GM12878 (cell line): ENCODE measurements around the gene ADORA2B. TPM values are rescaled to one million over a fixed set of nuclear protein-coding genes. Genes with fewer than 3 reads are reported as not detected.

ENCODE experiments used
- ASH2L ChIP-seq: fragments of 300-600, 200-600 bp; sonication (generic); IDR thresholded peaks from 2 replicates; pipeline ENCODE4 v1.6.1; 2017; ENCODE audit warnings: low read depth, mild to moderate bottlenecking, borderline replicate concordance
- CHD1 ChIP-seq: IDR thresholded peaks from 2 replicates; pipeline ENCODE4 v1.6.1; 2012; ENCODE audit warnings: low read depth, low read length, improper control_type of control experiment
- CHD4 ChIP-seq: fragments of 200-600 bp; sonication (generic); IDR thresholded peaks from 2 replicates; pipeline ENCODE4 v1.6.1; 2016; ENCODE audit warnings: mild to moderate bottlenecking
- CUX1 ChIP-seq: IDR thresholded peaks from 2 replicates; pipeline ENCODE4 v1.6.1; 2012; ENCODE audit warnings: improper control_type of control experiment, low read depth, low read length; ENCODE audit not compliant: insufficient replicate concordance
- ETV6 ChIP-seq, 2 experiments: fragments of 450-650 bp in 1 of 2; IDR thresholded peaks in 1 of 2; conservative IDR thresholded peaks in 1 of 2; 2 replicates each; pipeline ENCODE4 v1.6.1; 2014; ENCODE audit warnings: antibody characterized with exemption in 1 of 2, borderline replicate concordance in 1 of 2, low read depth in 1 of 2, mild to moderate bottlenecking in 1 of 2, moderate library complexity in 1 of 2
- HCFC1 ChIP-seq: fragments of 150-350 bp; IDR thresholded peaks from 2 replicates; pipeline ENCODE4 v1.6.1; 2014; ENCODE audit warnings: low read length
- HDAC2 ChIP-seq: fragments of 200-600 bp; sonication (generic); IDR thresholded peaks from 2 replicates; pipeline ENCODE4 v1.6.1; 2017
- IKZF1 ChIP-seq: fragments of 450-650 bp; conservative IDR thresholded peaks from 2 replicates; pipeline ENCODE4 v1.6.1; 2017; ENCODE audit warnings: antibody characterized with exemption, mild to moderate bottlenecking
- IKZF2 ChIP-seq, 2 experiments: fragments of 450-650 bp; IDR thresholded peaks; 2 replicates each; pipeline ENCODE4 v1.6.1; 2017; ENCODE audit warnings: mild to moderate bottlenecking in 2 of 2, moderate library complexity in 2 of 2
- KDM1A ChIP-seq: fragments of 200-600 bp; sonication (generic); IDR thresholded peaks from 2 replicates; pipeline ENCODE4 v1.6.1; 2016; ENCODE audit warnings: borderline replicate concordance
- MLLT1 ChIP-seq: fragments of 450-650 bp; IDR thresholded peaks from 2 replicates; pipeline ENCODE4 v1.6.1; 2016; ENCODE audit warnings: mild to moderate bottlenecking
- MYB ChIP-seq: fragments of 150-350 bp; IDR thresholded peaks from 2 replicates; pipeline ENCODE4 v1.6.1; 2014; ENCODE audit warnings: mild to moderate bottlenecking, low read depth, low read length, borderline replicate concordance
- NFXL1 ChIP-seq: fragments of 450-650 bp; IDR thresholded peaks from 2 replicates; pipeline ENCODE4 v1.6.1; 2017; ENCODE audit warnings: antibody characterized with exemption, mild to moderate bottlenecking, borderline replicate concordance
- NR2C1 ChIP-seq: fragments of 450-650 bp; IDR thresholded peaks from 2 replicates; pipeline ENCODE4 v1.6.1; 2017; ENCODE audit warnings: antibody characterized with exemption, mild to moderate bottlenecking, moderate library complexity
- POLR2A ChIP-seq: IDR thresholded peaks from 2 replicates; pipeline ENCODE4 v1.6.1; 2011; ENCODE audit warnings: low read depth, mild to moderate bottlenecking, low read length
- STAT3 ChIP-seq: IDR thresholded peaks from 2 replicates; pipeline ENCODE4 v1.6.1; 2011; ENCODE audit warnings: low read depth, low read length, improper control_type of control experiment
- polyA plus RNA-seq, 11 experiments: library from polyadenylated mRNA; depleted of rRNA in 4 of 11; unstranded in 6 of 11; stranded (reverse) in 5 of 11; fragments of >200 nt; fragmentation: Nextera tagmentation in 4 of 11; fragmentation: Illumina TruSeq in 1 of 11; extraction: Ambion mirVana in 4 of 11; extraction: Trizol in 1 of 11; gene quantifications; 1 replicate in 1 of 11; 2 replicates in 10 of 11; pipeline versions ENCODE4 v1.2.1 to v1.2.3, GENCODE V29; 2011 to 2016; ENCODE audit warnings: inconsistent platforms in 2 of 11, missing spikeins in 2 of 11, low read depth in 1 of 11
- total RNA-seq, 4 experiments: library from RNA; depleted of rRNA in 3 of 4; stranded (reverse); fragments of >200 nt in 3 of 4; fragmentation: Illumina TruSeq in 1 of 4; extraction: Trizol in 1 of 4; gene quantifications; 2 replicates each; pipeline versions ENCODE4 v1.2.1 to v1.2.3, GENCODE V29; 2013 to 2021
- TF ChIP-seq, protein P1 (sequence below): fragments of 450-650 bp; IDR thresholded peaks from 2 replicates; pipeline ENCODE4 v1.6.1; 2014; ENCODE audit warnings: mild to moderate bottlenecking
- TF ChIP-seq, protein P2 (sequence below): IDR thresholded peaks from 2 replicates; pipeline ENCODE4 v1.6.1; 2011; ENCODE audit warnings: low read depth, low read length, improper control_type of control experiment, borderline replicate concordance
- TF ChIP-seq, protein P3 (sequence below): IDR thresholded peaks from 2 replicates; pipeline ENCODE4 v1.6.1; 2012; ENCODE audit warnings: low read length, inconsistent platforms

ADORA2B gene
- total and polyA plus RNA-seq, 10 of the 15 experiments (the other 5 are each of a cell fraction or from before 2014, with no cell fraction given): 0.05 to 0.42 (median 0.17) TPM

DNA sequence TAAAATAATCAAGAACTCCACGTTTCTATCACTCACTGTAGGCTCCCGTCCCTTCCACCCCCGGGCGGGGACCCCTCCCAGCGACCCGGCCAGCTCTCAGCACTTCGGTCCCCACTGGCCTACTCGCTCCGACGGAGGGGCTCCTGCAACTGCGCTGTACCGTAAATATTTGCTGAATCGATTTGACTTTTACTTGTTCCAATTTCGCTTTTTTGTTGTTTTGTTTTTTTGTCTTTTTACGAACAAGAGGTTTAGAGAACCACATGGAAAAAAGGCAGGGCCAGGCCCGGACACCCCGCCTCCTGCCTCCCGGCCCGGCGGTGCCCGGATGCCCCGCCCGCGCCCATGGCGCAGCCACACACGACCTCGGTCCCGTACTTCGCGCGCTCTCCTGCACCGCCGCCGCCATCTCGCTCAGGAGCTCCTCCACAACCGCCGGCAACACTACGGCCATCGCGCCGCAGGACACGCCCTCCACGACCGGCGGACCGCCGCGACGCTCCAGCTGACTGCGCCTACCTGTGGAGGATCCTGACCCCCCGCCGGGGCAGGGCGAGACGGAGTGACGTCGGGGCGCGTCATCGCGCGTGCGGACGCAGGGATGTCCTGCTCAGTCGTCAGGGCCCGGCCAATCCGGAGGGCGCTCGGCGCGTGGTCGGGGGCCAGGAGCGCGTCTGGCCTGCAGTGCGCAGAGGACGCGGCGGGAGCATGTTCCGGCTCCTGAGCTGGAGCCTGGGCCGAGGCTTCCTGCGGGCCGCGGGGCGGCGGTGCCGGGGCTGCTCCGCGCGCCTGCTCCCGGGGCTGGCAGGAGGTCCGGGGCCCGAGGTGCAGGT lies 54.4 kb downstream of the ADORA2B start, which contains the start of the genes TTC19 and ZSWIM7 (continued):
- TF ChIP-seq, protein P1, sequence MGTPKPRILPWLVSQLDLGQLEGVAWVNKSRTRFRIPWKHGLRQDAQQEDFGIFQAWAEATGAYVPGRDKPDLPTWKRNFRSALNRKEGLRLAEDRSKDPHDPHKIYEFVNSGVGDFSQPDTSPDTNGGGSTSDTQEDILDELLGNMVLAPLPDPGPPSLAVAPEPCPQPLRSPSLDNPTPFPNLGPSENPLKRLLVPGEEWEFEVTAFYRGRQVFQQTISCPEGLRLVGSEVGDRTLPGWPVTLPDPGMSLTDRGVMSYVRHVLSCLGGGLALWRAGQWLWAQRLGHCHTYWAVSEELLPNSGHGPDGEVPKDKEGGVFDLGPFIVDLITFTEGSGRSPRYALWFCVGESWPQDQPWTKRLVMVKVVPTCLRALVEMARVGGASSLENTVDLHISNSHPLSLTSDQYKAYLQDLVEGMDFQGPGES: no peak
- TF ChIP-seq CHD1 (no peak), ETV6 (conservative IDR thresholded peaks at IDR 0.05 in 1 of 2, IDR thresholded peaks at IDR 0.05 in 1 of 2; ENCODE audit: borderline replicate concordance in 1 of 2, low read depth in 1 of 2) (no peak), NR2C1 (peak; percentile 39; the same call in 1 of the 2 replicates), ASH2L (0 out of 2 replicates have a peak, but pooled peaks have one; percentile 47), IKZF2 (IDR thresholded peaks at IDR 0.05) (0 out of 4 replicates have a peak, but pooled peaks of 1 of the 2 experiments have one; percentile 8), MYB (no peak), CUX1 (no peak), IKZF1 (peak; percentile 85), CHD4 (no peak), STAT3 (no peak), MLLT1 (no peak), POLR2A (peak; percentile 97), HDAC2 (no peak), KDM1A (no peak), NFXL1 (no peak), HCFC1 (no peak; the same call in 1 of the 2 replicates)
- TF ChIP-seq, protein P2, sequence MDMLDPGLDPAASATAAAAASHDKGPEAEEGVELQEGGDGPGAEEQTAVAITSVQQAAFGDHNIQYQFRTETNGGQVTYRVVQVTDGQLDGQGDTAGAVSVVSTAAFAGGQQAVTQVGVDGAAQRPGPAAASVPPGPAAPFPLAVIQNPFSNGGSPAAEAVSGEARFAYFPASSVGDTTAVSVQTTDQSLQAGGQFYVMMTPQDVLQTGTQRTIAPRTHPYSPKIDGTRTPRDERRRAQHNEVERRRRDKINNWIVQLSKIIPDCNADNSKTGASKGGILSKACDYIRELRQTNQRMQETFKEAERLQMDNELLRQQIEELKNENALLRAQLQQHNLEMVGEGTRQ: no peak
- TF ChIP-seq, protein P3, sequence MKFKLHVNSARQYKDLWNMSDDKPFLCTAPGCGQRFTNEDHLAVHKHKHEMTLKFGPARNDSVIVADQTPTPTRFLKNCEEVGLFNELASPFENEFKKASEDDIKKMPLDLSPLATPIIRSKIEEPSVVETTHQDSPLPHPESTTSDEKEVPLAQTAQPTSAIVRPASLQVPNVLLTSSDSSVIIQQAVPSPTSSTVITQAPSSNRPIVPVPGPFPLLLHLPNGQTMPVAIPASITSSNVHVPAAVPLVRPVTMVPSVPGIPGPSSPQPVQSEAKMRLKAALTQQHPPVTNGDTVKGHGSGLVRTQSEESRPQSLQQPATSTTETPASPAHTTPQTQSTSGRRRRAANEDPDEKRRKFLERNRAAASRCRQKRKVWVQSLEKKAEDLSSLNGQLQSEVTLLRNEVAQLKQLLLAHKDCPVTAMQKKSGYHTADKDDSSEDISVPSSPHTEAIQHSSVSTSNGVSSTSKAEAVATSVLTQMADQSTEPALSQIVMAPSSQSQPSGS: no peak
